GM04503 (cell line): ENCODE data around the gene ARHGDIB.
A peak's percentile ranks its signal among the peaks of the same experiment; 100 is the strongest.

Experiments
- DNase-seq: peaks from one replicate; pipeline ENCODE4 v3.0.0-alpha.2; 2012; ENCODE audit warnings: low read depth

ARHGDIB gene

DNA sequence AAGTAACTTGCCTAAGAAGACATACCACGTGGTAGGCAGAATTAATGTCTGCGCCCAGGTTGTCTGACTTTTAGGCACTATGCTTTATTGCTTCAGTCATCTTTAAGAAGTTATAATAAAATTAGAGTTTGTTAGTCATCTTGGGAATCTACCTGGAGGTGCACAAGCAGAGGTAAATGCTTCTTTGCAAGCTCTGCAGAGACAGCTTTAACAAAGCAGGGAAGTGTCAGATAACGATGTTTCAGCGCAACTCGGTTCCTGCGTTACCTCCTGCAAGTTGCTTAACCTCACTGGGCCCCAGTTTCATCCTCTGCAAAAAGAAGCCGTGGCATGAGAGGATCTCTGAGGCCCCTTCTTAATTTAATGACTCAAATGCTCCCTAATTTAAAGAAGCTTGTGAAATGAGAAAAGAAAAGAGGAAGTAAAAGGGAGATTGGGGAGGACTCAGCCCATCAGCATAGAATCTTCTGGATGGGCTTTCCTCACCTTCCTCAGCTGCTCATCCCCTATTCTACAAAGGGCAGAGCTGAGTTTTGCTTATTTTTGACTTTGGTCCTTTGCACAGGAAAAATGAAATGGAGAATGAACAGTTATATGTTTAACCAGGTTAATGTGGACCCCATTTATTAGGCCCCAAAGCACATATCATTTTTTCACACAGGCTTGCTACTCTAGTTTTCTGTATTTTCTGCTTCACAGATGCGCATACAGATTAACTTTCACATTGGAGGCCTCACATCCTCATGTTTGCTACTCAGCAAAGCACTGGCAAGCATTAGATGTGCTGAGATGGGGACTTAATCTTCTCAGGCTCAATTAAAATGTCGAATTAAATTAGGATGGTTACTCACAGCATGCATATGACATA lies 5.1 kb downstream of the ARHGDIB start:
- DNase-seq = no peak

DNA sequence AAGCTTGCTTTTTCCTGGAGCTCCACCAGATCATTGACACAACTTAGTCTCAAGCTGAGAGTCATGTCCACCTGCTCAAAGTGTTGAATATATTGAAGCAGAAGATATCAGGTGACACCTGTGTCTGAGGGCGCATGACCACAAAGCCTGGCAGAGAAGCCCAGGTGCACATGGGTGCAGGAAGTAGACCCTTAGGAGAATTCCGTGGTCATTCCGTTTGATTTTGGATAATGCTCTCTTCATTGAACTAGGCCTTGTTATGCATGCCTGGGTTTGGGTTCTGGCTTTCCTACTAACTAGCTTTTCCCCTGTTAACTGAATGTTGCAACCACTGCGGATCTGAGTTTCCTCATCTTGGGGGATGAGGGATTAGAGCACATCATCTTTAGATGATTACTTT lies 7.1 kb downstream of the ARHGDIB start:
- no peak for DNase-seq

DNA sequence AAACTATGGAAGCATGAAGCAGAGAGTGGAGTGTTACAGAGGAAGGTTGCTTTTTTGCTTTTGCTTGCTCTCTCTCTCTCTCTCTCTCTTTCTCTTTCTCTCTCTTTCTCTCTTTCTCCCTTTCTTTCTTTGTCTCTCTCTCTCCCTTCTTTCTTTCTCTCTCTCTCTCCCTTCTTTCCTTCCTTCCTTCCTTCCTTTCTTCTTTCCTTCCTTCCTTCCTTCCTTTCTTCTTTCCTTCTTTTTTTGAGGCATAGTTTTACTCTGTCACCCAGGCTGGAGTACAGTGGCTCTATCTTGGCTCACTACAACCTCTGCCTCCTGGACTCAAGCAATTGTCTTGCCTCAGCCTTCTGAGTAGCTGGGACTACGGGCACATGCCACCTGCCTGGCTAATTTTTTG lies 7.6 kb downstream of the ARHGDIB start:
- no peak for DNase-seq

DNA sequence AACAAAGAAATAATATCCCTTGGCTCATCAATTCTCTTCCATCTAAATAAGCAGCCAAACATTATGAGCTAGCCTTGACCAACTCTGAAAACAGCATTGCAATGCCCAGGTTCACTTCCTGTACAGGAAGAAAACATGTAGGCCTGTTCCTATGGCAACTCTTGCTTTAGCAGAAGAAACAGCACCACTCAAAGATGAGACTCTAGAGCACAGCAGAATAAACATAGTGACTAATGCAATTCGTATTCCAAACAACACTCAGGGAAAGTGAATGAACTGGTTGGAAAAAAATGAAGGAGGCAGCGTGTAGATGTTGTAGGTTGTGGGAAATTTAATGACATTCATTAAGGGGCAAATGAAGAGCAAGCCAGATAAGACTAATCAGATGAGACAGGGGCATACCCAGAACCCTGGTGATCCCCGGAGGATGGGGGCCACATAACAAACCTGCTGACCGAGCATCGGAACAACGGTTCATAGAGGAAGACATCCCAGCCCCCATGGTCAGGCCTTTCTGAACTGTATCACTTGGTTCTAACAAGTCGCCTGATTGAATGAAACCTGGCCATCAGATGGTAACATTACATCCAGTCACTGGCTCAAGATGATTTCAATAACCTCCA lies 9.0 kb downstream of the ARHGDIB start:
- peak; percentile 91 for DNase-seq

DNA sequence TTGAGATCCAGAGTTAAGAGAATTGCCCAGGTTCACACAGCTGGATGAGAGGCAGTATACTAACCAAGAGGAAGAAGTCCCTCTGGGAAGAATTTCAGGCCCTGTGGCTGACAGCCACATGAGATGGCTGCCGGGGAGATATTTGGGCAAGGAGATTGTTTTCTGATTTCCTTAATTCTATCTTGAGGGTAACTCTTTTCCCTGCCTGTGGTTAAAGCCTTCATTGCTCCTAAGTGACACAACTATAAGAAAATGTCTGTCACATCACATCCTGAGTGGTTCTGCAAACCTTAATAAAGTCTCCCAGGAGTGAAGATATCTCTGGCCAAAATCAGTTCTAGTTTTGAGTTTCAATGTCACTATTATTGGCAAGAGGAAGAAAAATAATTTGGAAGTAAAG lies 9.6 kb downstream of the ARHGDIB start:
- no peak for DNase-seq

DNA sequence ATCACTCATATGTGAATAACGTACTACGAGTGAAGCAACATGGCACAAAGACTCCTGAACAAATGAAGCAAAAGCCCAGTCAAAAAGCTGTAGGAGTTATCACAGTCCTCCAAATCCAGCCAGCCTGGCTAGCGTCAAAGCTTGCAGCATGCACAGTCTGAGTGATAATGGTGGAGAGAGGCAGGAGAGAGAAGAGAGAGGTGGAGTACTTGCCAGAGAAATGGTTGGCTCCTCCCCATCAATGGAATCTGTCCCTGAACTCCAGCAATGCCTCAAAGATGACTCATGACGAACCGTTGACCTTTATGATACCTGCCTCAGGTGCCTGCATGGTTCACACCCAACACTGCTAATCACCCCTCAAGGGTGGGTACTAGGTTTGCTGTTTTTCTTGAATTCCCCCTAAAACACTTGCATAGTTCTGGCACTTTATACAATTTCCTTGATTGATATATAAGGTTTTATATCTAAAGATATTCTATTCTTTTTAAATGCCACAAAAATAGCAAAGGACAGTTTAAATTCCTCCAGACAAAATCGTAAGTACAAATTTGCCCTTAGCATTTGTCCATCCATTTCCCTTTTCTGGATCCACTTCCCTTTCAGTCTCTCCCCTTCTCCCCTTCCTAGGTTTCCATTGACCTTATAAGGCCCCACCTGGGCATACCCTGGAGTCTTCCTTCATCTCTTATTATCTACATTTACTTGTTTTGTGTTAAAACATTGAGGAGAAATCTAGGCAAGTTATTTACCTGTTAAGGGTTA lies 10.2 kb downstream of the ARHGDIB start:
- no peak for DNase-seq

DNA sequence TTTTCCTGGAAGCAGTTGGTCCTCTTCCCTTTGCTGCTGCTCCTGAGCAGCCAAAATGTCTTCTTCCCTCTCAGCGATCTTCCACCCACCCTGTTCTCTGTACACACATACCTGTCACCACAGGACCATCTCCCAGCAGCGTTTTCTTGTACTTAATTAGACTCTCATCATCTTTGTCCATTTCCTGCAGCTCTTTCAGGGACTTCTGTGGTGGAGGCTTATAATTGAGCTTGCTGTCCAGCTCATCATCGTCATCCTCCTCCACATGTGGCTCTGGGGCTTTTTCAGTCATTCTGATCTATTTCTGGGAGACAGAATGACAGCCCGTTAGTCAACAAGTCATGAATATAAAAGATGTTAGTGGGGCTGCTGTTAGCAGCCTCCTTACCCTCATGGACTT lies 11.0 kb downstream of the ARHGDIB start:
- no peak for DNase-seq

DNA sequence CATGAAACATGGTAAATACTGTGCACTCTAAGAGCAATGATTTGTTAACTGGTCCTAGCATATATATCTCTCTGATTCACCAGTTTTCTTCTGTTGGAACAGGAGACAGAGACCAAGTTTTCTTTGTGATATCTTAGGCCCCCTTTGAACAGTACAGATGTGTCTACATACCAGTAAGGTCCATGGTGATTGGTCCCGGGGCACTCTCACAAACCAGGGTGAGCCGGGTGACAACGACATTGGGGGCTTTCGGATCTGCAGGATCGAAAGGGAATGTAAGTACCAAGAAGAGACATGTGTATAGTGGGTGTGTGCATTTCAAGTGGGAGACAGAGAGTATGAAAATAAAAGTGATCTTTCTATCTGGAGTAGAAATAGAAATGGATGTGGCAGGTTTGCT lies 11.8 kb downstream of the ARHGDIB start:
- DNase-seq = no peak

DNA sequence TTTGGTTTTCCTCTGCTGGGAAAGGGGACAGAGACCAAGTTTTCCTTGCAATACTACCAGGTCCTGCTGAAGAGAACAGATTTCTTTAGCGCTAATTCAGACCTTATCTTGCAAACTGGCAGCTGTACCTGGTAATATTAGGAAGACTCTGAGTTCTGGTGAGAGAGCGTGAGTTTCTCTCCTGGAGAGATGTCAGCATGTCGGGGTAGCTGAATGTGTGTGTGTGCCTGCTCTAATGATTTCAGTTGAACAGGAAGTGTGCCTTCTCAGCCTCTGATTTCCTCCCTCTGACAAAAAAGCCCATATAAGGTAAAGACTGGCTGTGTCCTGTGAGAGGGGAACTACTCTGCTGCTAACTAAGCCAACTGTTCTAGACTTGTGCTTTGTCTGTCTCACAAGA lies 12.7 kb downstream of the ARHGDIB start:
- DNase-seq = peak; percentile 45

DNA sequence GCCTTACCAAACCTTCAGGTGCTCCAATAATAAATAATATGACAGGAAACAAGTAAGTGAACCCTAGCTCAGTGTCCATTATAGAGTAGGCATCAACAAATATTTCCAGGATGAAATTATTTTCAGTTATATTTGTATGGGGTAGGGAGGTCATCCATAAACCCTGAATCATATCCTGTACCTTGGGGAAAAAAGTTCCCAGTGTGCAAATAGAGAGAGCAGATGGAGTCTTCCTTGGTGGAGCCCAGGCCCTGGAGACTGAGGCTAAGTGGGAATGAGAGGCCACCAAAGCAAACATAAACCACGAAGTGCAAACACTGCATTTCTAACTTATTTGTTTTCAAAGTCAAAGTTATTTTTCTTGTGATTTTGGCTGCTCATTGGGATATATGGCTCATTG lies 14.5 kb downstream of the ARHGDIB start:
- no peak for DNase-seq

DNA sequence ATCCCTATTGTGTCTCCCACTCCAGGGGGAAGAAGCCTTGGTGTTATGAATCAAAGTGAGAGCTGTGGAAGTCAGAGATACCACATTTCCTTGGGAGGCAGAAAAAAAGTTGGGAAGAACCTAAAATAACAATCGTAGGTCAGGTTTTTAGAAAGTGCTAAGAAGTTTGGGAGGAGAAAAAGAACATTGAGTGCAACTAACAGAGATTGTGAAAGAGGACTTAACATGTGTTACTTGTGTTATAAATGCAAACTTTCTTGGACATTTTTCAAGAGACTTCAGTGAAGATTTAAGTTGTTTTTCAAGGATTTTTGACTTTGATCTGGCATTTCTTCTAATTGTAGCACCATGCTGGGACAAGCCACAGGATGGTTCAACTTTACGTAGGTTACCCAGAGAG lies 15.2 kb downstream of the ARHGDIB start:
- DNase-seq = no peak

DNA sequence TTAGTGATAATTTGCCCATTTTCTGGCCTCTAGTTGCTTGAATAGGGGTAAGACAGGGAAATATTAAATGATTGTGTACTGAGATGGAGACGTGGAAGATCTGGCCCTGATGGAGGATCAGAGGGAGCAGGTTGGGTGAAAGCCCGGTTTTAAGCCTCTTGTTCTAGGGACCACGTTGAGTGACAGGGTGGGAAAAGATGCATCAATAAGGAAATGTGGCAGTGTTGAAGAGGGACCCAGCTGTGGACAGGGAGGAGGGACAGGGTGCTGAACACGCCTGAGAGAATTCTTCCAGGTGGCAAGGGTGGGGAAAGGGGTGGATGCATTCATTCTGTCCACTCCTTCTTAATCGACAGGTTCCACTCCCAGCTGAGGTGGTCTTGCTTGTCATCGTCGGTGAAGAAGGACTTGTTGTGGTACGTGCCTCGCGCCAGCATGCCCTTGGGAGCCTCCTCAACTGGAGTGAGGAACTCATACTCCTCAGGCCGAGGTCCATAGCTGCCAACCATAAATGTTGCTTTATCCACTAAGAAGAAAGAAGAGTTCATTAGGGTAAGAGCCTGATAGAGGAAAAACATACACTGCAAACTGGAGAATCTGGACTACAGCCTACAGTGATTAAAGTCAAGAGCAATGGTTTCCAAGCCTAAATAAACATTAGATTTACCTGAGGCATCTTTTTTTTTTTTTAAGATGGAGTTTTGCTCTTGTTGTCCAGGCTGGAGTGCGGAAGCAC lies 19.0 kb downstream of the ARHGDIB start:
- no peak for DNase-seq

DNA sequence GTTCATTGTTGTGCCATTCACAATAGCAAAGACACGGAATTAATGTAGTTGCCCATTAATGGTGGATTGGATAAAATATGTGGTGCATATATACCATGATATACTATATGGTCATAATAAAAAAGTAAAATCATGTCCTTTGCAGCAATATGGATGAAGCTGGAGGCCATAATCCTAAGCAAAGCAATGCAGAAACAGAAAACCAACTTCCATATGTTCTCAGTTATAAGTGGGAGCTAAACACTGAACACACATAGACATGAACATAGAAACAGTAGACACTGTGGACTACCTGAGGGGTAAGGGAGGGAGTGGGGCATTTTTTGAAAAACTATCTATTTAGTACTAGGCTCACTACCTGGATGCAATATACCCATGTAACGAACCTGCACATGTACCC lies 20.0 kb downstream of the ARHGDIB start:
- DNase-seq = no peak

DNA sequence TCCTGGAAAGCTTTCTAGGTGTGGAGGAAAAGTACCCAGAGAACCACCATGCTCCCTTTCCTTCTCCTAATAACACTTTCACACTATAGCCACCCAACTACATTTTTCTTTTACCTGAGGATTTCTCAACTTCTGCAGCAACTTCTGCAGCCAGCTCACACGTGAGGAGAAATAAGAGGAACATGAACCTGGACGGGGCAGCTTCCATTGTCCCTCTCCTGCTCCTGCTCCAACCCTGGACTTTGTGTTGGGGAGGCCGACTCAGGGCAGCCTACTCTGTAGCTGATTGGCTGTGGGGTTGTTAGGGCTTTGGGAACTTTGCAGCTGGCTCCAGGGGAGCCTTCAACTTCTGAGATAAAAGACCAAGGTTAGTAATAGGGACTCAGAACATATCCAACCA lies 23.1 kb downstream of the ARHGDIB start, which contains the start of gene ERP27:
Gene ERP27, minus strand, starts transcription at position 237 of the 400 bp plus-strand sequence. Its CDS starts 29 bp downstream, at position 208.
- no peak for DNase-seq

DNA sequence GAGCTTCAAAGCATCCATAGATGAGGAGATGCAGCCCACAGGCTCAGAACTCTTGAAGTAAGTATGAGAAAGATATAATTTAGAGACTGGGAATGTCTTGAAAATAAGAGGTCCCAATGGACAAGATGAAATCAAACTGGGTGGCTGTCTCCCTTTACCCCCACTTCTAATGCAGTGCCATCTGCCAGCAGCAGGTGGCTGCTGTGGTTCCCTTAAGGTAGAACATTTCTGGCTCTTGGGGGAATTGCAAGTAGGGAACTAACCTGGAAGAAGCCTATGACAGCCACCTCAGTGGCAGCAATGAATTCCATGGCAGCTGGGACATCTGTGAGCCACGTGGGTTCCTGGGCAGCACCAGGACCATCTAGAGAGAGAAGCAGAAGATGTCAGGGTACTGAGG lies 23.7 kb downstream of the ARHGDIB start:
- no peak for DNase-seq

DNA sequence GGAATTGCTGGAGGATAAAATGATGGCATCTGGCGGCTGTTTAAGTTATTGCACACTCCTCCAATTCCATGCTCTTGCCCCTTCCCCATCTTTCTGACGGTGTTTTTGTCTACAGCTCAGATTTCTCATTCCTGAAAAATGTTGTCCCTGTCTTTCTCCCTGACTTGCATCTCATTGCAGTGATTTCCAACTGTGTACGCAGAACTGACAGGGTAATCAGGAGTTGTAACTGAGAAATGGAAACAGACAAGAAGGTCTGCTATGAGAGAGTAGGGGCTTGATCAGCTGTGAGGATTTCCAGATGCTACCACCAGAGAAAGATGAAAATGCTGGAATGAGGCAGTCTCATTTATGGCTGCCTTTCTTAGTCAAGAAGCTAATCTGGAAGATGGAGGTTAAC lies 24.4 kb downstream of the ARHGDIB start:
- no peak for DNase-seq

DNA sequence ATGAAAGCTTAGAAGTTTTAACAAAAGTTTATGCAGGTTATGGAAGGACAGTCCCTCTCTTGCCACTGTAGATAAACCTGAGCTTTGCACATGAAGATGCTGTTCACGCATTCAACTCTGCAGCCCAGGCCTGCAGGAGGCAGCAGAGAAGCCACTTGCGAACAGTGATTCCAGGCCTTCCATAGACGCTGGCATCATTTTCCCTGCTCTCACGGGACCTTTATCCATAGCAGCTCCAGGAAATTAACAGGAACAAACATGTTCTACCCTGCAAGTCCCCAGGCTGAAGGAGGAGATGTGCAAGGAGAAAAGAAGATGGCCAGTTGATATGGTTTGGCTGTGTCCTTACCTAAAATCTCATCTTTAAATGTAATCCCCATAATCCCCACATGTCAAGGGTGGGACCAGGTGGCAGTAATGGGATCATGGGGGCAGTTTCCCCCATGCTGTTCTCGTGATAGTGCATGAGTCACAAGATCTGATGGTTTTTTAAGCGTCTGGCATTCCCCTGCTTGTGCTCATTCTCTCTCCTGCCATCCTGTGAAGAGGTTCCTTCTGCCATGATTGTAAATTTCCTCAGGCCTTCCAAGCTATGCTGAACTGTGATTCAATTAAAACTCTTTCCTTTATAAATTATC lies 25.1 kb downstream of the ARHGDIB start:
- DNase-seq = no peak

DNA sequence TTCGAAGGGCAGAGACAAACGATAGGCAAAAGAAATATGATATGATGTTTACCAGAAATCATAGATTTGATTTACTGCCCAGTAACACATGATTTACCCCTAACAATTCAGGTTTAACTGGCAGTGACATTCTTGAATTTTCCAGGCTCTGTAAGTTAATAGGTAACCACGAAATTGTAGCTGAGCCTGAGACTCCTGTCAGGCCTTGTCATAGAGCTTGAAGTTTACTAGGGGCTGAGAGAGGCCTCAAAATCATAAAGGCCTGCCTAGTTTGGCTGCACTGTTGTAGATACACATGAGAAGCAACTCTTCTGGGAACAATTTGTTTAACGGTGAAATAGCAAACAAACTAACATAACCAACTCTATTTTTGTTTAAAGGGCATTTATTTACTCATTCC lies 26.4 kb downstream of the ARHGDIB start:
- no peak for DNase-seq

DNA sequence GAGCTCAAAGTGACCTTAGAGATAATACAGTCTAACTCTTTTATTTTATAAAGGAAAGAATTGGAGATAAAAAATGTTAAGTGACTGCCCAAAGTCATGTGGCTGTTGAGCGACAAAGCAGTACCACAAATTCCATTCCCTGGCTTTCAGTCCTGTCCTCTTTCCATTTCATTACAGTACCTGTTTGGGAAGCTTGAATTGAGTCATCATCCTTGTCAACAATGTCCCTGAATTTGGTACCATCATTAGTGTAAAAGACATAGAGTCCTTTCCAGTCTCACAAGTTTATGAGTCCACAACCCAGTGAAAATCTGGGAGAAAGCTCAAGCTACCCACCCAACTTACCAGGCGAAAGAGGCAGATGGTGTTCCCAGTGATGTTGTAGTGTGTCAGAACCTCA lies 26.9 kb downstream of the ARHGDIB start:
- DNase-seq = no peak

DNA sequence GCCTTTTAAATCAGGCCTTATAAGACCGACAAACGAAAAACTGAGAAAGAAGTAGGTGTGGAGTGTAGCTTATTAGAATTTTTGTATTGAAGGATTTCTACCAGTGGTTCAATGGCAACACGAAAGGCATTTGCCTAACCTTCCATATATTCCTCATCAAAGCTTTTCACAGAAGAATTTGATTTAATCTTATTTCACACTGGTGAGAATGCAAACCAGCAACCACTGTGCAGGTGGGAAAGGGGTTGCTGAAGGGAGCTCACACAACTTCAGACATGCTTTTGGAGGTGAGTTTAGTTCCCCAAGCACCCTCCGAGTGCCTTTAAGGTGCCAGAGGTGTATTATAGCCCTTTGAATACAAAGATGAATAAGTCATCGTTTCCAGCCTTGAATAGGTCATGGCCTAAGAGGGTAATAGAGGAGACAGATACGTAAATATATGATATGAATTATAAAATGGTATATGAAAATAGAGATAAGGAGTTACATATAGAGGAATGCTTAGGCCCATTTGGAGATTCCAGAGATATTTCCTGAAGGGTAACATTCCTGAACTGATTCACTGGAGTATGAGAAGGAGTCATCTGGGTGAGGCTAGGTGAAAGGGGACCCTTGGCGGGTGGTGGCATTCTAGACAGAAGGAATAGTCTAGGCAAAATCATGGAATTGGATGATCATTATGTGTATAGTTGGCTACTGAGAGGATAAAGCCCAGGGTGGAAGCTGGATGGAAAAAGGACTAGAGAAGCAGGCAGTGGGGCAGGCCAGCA lies 29.4 kb downstream of the ARHGDIB start:
- no peak for DNase-seq

DNA sequence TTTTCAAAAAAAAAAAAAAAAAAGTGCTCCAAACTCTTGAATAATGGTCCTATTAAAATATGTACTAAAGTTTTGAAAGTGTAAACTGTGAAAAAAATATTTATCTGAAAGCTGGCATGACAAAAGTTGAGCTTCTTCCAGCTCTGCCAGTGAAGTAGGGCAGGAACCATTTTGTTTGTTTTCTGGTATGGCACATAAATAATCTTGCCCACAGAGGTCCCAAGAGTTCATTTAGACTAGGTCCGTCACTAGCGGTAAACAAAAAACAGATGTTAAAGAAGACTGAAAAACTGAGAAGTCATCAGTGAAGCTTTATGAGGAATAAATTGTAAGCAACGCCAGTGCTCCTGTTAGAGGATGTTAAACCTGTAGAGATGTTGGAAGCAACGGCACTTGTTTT lies 30.0 kb downstream of the ARHGDIB start:
- DNase-seq = no peak
